Kidney (tissue), 14 donors: Measurements from ENCODE around the gene SLC26A8. TPM values are rescaled to one million over a fixed set of nuclear protein-coding genes. Genes with fewer than 3 reads are reported as not detected.

Experiments
- DNase-seq, 5 donors: peaks; one replicate each; pipeline ENCODE4 v3.0.0-alpha.2; 2013 to 2020
- FAIRE-seq: peaks from 2 replicates; lab custom pipeline; 2012; peaks lifted over from hg19 to GRCh38; lab: Jason Lieb, UNC
- H3K27ac ChIP-seq, 2 donors: one replicate each; pipeline ENCODE4 v1.7.0; 2013; ENCODE audit warnings: low read depth in 2 of 2, low read length in 2 of 2, inconsistent platforms in 1 of 2
- H3K27me3 ChIP-seq: one replicate; pipeline ENCODE4 v1.7.1; 2013; ENCODE audit warnings: low read length, inconsistent platforms; ENCODE audit not compliant: control insufficient read depth, insufficient read depth
- H3K36me3 ChIP-seq, 3 donors: one replicate each; pipeline versions ENCODE4 v1.7.0 to v1.7.1; 2013; ENCODE audit warnings: low read length in 3 of 3, control low read depth in 1 of 3, inconsistent platforms in 1 of 3; ENCODE audit not compliant: insufficient read depth in 3 of 3, control insufficient read depth in 2 of 3
- H3K4me1 ChIP-seq, 3 donors: one replicate each; pipeline versions ENCODE4 v1.7.0 to v1.7.1; 2013; ENCODE audit warnings: low read length in 3 of 3, inconsistent platforms in 1 of 3, low read depth in 1 of 3; ENCODE audit not compliant: control insufficient read depth in 2 of 3, insufficient read depth in 2 of 3
- H3K4me3 ChIP-seq, 3 donors: one replicate each; pipeline versions ENCODE4 v1.7.0 to v1.8.1; 2013; ENCODE audit warnings: low read length in 3 of 3, control low read depth in 1 of 3, inconsistent platforms in 1 of 3
- H3K9ac ChIP-seq, 3 donors: one replicate each; pipeline versions ENCODE4 v1.7.0 to v1.7.1; 2013; ENCODE audit warnings: low read length in 3 of 3, control low read depth in 1 of 3, inconsistent platforms in 1 of 3
- H3K9me3 ChIP-seq, 3 donors: one replicate each; pipeline versions ENCODE4 v1.7.0 to v1.7.1; 2013; ENCODE audit warnings: low read length in 3 of 3, control low read depth in 1 of 3, inconsistent platforms in 1 of 3; ENCODE audit not compliant: control insufficient read depth in 2 of 3, insufficient read depth in 1 of 3
- intact Hi-C: fragments of 100-400 bp; cut with DNase I; formaldehyde crosslinking; loops from one replicate; pipeline ENCODE4 v1.11.1; 2022
- polyA plus RNA-seq: library from polyadenylated mRNA; stranded (reverse); fragments of 350-450 nt; fragmentation: Illumina TruSeq; extraction: RNeasy Lipid Tissue Mini Kit (QIAGEN cat#74804); gene quantifications from one replicate; pipeline ENCODE4 v1.2.3, GENCODE V29; 2014; ENCODE audit warnings: low read depth, low replicate concordance; ENCODE audit not compliant: insufficient read depth
- total RNA-seq: library from RNA; stranded (reverse); fragmentation: NEBNext Ultra II Directional; extraction: Animal tissue kit (Norgen Biotek cat#: 25700); gene quantifications from one replicate; pipeline ENCODE4 v1.2.1, GENCODE V29; 2021
- TF ChIP-seq, protein P1 (sequence below): IDR thresholded peaks from 3 replicates; pipeline ENCODE4 v1.5.1; 2012; ENCODE audit warnings: mild to moderate bottlenecking, moderate library complexity, borderline replicate concordance; ENCODE audit not compliant: insufficient read depth; ENCODE audit errors: extremely low read depth
- donor health status: control.
- donor health status: control.
- donor health status: control.
- donor health status: control.
- donor health status: control.
- donor health status: DM: yes; HTN: yes; CAD: no.
- donor health status: Normal renal cell carcinoma (clear cell type).

The SLC26A8 gene
- total and polyA plus RNA-seq, 2 donors from 2014 or later, result 0.22 TPM; not detected in 1

DNA sequence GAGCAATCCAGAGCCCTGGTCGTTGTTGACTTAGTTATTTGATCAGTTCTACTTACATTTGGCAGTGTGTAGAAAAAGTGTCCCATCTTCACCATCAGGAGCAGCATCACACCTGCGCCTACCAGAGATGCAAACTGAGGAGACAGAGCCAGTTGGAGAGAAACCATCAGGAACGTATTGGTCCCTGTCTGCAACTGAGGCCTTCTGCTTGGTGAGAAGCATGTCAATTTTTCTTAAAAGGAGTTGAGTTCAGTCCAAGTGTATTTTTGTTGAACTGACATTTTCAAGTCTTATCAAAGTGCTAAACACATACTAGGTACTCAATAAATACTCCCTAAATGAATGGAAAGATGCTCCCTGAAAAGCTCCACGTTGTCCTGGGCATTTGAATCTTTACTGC lies 55.6 kb downstream of the SLC26A8 start:
- Histone ChIP-seq H3K9me3 (no peaks in the 10 kb centered on the region), H3K4me3 (no peak overlapping the region), H3K9ac (no peak overlapping the region), H3K27ac (no peak overlapping the region), H3K36me3 (no peaks in the 10 kb centered on the region), H3K4me1 (peaks cover 0 to 5% (median 0%) of the 10 kb centered on the region in 3 donors), H3K27me3 (no peaks in the 10 kb centered on the region)
- intact Hi-C loops, result no loop called here
- TF ChIP-seq, protein P1, sequence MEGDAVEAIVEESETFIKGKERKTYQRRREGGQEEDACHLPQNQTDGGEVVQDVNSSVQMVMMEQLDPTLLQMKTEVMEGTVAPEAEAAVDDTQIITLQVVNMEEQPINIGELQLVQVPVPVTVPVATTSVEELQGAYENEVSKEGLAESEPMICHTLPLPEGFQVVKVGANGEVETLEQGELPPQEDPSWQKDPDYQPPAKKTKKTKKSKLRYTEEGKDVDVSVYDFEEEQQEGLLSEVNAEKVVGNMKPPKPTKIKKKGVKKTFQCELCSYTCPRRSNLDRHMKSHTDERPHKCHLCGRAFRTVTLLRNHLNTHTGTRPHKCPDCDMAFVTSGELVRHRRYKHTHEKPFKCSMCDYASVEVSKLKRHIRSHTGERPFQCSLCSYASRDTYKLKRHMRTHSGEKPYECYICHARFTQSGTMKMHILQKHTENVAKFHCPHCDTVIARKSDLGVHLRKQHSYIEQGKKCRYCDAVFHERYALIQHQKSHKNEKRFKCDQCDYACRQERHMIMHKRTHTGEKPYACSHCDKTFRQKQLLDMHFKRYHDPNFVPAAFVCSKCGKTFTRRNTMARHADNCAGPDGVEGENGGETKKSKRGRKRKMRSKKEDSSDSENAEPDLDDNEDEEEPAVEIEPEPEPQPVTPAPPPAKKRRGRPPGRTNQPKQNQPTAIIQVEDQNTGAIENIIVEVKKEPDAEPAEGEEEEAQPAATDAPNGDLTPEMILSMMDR, result no peak
- DNase-seq (no peak), FAIRE-seq (no peak)

DNA sequence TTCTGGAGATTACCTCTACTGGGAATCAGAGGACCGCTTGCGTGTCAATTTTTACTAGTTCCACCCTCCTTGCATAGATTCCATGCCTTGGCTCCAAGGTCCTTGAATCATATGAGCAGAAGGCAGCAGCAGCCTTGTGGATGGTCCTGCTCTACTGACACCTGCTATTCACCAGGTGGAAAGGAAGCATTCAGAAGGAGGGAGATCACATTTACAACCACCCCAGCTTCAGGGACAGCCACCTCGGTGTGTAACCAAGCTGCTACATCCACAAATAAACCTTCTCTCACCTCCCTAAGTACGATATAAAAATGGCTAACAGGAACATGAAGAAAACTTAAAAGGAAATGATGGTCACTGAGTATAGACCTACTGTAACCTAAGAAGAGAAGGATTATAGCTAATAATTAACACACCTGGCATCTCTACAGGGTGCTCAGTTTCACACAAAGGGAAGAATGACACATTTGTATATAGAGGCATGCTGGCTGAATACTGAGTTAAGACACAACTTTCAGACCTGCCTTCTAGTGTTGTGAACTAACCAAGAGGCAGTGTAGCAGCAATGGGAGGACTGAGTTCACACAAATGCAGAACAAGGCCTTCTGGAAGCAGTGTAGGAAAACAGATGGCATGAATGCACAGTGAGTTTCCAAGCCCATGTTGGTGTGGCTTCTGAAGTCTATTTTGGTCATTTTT lies 57.2 kb downstream of the SLC26A8 start:
- Histone ChIP-seq H3K9ac (no peak overlapping the region), H3K4me3 (no peak overlapping the region), H3K27me3 (no peaks in the 10 kb centered on the region), H3K27ac (no peak overlapping the region), H3K9me3 (no peaks in the 10 kb centered on the region), H3K36me3 (no peaks in the 10 kb centered on the region), H3K4me1 (peaks cover 0 to 5% (median 0%) of the 10 kb centered on the region in 3 donors)
- TF ChIP-seq, protein P1, result no peak
- FAIRE-seq, result no peak
- DNase-seq, result peak in 2 of 5 donors; percentile 14 to 28
- intact Hi-C loops, result no loop called here

DNA sequence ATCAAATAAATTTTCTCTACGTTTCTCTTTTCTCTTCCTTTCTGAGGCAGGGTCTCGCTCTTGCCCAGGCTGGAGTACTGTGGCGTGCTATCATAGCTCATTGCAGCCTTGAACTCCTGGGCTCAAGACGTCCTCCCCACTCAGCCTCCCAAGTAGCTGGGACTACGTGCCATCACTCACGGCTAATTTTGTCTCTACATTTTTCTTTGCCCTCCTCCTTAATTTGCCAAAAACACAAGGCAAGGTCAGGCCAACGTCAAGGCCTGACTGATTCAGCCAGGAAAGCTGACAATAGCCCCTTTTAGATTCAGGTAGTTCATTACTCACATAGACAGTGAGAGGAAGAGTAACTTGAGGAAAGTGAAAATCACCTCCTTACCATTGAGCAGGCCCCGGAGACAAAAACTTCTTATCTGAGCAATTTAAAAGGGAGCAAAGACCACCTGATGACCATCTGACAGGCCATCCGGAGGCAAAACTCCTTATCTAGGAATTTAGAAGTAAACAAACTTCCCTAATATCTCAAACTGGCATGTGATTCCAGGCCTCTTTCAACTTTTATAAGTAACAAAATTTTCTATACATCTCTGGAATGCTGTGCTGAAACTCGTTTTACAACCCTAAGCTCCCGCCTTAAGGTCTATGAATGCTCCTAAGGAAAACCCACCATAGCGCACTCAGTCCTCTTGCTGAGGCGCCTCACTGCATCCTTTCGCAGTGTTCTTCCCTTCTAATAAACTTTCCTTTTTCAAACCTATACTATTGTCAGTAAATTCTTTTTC lies 61.5 kb downstream of the SLC26A8 start:
- TF ChIP-seq, protein P1, result no peak
- no peaks in the 10 kb centered on the region for H3K27me3 ChIP-seq
- FAIRE-seq (no peak), DNase-seq (no peak)
- peaks cover 0 to 5% (median 0%) of the 10 kb centered on the region in 3 donors for H3K4me1 ChIP-seq
- H3K27ac ChIP-seq, result no peak overlapping the region
- H3K4me3 ChIP-seq, result no peak overlapping the region
- no peaks in the 10 kb centered on the region for H3K9me3 ChIP-seq
- no peaks in the 10 kb centered on the region for H3K36me3 ChIP-seq
- H3K9ac ChIP-seq, result no peak overlapping the region
- intact Hi-C loops, result no loop called here
